ENCODE data around the gene POU6F2. TPM values are rescaled to one million over a fixed set of nuclear protein-coding genes. Genes with fewer than 3 reads are reported as not detected.
"Not testable (repeated sequence)": the region's sequence is repeated elsewhere in the genome, so short reads cannot be mapped to it uniquely, and the experiment has no call there.

POU6F2 gene
- total RNA-seq, 4 donors from 2014 or later, result not detected

DNA sequence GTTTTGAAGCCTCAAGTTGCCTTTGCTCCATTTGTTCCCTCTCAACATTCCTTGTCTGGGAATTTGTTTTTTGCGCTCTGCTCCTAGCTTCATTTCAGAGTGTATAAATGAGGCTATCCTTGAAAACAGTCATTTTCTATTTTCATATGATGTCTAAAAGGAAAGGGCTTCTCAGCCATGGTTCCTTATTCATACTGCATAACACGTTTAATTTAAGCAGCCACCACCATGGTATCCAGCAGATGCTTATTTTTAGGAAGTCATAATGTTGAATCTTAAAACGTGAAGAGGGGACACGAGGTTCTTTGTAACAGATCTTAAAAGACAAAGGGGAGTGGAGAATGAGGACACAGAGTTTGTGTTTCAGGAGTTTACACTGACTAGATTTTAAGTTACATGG lies 14.5 kb downstream of the POU6F2 start:
- H3K36me3 ChIP-seq, result no peaks in the 10 kb centered on the region
- H3K9me3 ChIP-seq, result no peaks in the 10 kb centered on the region
- no peak for TF ChIP-seq POLR2A (IDR thresholded peaks at IDR 0.05)
- TF ChIP-seq, protein P1, sequence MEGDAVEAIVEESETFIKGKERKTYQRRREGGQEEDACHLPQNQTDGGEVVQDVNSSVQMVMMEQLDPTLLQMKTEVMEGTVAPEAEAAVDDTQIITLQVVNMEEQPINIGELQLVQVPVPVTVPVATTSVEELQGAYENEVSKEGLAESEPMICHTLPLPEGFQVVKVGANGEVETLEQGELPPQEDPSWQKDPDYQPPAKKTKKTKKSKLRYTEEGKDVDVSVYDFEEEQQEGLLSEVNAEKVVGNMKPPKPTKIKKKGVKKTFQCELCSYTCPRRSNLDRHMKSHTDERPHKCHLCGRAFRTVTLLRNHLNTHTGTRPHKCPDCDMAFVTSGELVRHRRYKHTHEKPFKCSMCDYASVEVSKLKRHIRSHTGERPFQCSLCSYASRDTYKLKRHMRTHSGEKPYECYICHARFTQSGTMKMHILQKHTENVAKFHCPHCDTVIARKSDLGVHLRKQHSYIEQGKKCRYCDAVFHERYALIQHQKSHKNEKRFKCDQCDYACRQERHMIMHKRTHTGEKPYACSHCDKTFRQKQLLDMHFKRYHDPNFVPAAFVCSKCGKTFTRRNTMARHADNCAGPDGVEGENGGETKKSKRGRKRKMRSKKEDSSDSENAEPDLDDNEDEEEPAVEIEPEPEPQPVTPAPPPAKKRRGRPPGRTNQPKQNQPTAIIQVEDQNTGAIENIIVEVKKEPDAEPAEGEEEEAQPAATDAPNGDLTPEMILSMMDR (IDR thresholded peaks at IDR 0.05), result no peak
- no peak for TF ChIP-seq EP300 (IDR thresholded peaks at IDR 0.05)
- no peak for TF ChIP-seq POLR2AphosphoS5 (IDR thresholded peaks at IDR 0.05)
- H3K27me3 ChIP-seq, result no peaks in the 10 kb centered on the region
- no peak overlapping the region for H3K4me3 ChIP-seq
- H3K4me1 ChIP-seq, result no peaks in the 10 kb centered on the region
- WGBS, result 69% methylated on average over 4 of the region's 4 CpGs
- no peak for DNase-seq (ENCODE audit: low spot score in 2 of 2)
- no peak overlapping the region for H3K27ac ChIP-seq

DNA sequence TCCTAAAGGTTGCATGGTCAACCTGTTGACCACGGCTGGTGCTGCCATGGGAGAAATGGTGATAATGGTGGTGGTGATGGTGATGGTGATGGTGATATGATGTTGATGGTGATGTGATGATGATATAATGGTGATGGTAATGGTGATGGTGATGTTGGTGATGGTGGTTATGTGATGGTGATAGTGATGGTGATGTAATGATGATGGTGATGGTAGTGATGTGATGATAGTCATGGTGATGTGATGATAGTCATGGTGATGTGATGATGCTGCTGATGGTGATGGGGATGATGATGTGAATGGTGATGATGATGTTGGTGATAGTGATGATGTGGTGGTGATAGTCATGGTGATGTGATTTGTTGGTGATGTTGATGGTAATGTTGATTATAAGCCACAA lies 23.9 kb downstream of the POU6F2 start:
- Histone ChIP-seq H3K36me3 (no peaks in the 10 kb centered on the region), H3K4me3 (no peak overlapping the region), H3K4me1 (no peaks in the 10 kb centered on the region), H3K27me3 (no peaks in the 10 kb centered on the region), H3K27ac (no peak overlapping the region), H3K9me3 (no peaks in the 10 kb centered on the region)
- DNase-seq (ENCODE audit: low spot score in 2 of 2), result no peak
- 84% methylated on average over 1 of the region's 1 CpG for WGBS
- TF ChIP-seq POLR2A (IDR thresholded peaks at IDR 0.05), result no peak
- no peak for TF ChIP-seq POLR2AphosphoS5 (IDR thresholded peaks at IDR 0.05)
- no peak for TF ChIP-seq EP300 (IDR thresholded peaks at IDR 0.05)
- TF ChIP-seq, protein P1 (IDR thresholded peaks at IDR 0.05), result no peak

DNA sequence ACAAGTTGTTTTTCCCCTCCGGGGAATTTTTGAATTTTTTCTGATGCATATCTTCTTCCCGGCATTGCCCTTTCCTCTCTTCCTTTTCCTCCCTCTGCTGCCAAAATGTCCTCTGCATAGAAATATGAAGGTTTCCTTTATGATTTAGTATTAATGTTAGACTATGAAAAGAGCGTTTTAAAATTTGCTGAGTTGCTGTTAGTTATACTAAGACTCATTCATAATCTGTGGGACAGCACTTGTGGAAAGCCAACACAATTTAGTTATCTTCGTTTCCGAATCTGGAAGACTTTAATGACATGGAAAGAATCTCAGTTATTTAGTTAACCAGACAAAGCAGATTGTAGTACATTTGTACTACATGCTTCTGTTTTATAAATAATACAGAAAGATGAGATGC lies 25.0 kb downstream of the POU6F2 start:
- no peaks in the 10 kb centered on the region for H3K4me1 ChIP-seq
- TF ChIP-seq EP300 (IDR thresholded peaks at IDR 0.05) (no peak), POLR2A (IDR thresholded peaks at IDR 0.05) (no peak), POLR2AphosphoS5 (IDR thresholded peaks at IDR 0.05) (no peak)
- no peaks in the 10 kb centered on the region for H3K27me3 ChIP-seq
- no peak for DNase-seq (ENCODE audit: low spot score in 2 of 2)
- H3K9me3 ChIP-seq, result no peaks in the 10 kb centered on the region
- 45% methylated on average over 5 of the region's 5 CpGs for WGBS
- no peaks in the 10 kb centered on the region for H3K36me3 ChIP-seq
- no peak overlapping the region for H3K27ac ChIP-seq
- no peak overlapping the region for H3K4me3 ChIP-seq

DNA sequence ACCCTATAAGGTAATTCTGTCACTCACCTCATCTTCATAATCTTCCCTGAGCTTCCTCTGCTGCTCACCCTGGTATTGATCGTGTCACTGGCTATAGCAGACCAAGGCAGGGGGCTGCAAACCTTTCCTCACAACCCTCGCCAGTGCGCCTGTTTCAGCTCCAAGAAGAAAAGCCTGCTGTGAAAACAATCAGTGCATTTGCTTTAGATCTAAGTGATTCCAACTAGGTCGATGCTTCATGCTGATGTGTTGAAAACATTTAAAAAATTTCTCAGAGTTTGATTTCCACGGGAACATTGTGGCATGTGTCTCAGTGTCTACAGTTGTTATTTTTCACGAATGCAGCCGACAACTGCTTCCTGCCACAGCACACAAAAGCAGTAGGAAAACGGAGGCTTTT lies 27.3 kb downstream of the POU6F2 start:
- H3K9me3 ChIP-seq, result no peaks in the 10 kb centered on the region
- no peak overlapping the region for H3K4me3 ChIP-seq
- H3K27ac ChIP-seq, result no peak overlapping the region
- DNase-seq (ENCODE audit: low spot score in 2 of 2), result no peak
- H3K36me3 ChIP-seq, result no peaks in the 10 kb centered on the region
- H3K27me3 ChIP-seq, result no peaks in the 10 kb centered on the region
- TF ChIP-seq, protein P1 (IDR thresholded peaks at IDR 0.05), result no peak
- no peak for TF ChIP-seq POLR2A (IDR thresholded peaks at IDR 0.05)
- TF ChIP-seq EP300 (IDR thresholded peaks at IDR 0.05), result no peak
- no peak for TF ChIP-seq POLR2AphosphoS5 (IDR thresholded peaks at IDR 0.05)
- H3K4me1 ChIP-seq, result no peaks in the 10 kb centered on the region
- 65% methylated on average over 8 of the region's 8 CpGs for WGBS

DNA sequence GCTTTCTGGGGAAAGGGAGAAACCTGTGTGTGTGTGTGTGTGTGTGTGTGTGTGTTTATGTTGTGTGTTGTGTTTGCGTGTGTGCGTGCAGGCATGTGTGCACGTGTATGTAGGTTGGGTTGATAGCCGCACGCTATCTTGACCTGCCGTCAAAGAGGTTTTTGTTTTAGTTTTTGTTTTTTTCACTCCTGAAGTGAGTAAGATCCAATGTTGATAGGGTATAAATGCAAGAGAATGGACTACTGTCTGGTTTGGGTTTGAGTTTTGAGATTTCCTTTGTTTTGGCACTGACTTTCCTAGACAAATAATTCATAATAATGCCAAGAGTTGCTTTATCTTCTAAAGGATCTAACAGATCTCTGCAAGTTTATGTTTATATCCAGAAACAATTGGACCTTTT lies 27.8 kb downstream of the POU6F2 start:
- TF ChIP-seq EP300 (IDR thresholded peaks at IDR 0.05) (no peak), POLR2AphosphoS5 (IDR thresholded peaks at IDR 0.05) (no peak), POLR2A (IDR thresholded peaks at IDR 0.05) (no peak)
- TF ChIP-seq, protein P1 (IDR thresholded peaks at IDR 0.05), result no peak
- Histone ChIP-seq H3K27ac (no peak overlapping the region), H3K4me3 (no peak overlapping the region), H3K36me3 (no peaks in the 10 kb centered on the region), H3K4me1 (no peaks in the 10 kb centered on the region), H3K27me3 (no peaks in the 10 kb centered on the region), H3K9me3 (no peaks in the 10 kb centered on the region)
- DNase-seq (ENCODE audit: low spot score in 2 of 2), result no peak
- WGBS, result 89% methylated on average over 6 of the region's 6 CpGs

DNA sequence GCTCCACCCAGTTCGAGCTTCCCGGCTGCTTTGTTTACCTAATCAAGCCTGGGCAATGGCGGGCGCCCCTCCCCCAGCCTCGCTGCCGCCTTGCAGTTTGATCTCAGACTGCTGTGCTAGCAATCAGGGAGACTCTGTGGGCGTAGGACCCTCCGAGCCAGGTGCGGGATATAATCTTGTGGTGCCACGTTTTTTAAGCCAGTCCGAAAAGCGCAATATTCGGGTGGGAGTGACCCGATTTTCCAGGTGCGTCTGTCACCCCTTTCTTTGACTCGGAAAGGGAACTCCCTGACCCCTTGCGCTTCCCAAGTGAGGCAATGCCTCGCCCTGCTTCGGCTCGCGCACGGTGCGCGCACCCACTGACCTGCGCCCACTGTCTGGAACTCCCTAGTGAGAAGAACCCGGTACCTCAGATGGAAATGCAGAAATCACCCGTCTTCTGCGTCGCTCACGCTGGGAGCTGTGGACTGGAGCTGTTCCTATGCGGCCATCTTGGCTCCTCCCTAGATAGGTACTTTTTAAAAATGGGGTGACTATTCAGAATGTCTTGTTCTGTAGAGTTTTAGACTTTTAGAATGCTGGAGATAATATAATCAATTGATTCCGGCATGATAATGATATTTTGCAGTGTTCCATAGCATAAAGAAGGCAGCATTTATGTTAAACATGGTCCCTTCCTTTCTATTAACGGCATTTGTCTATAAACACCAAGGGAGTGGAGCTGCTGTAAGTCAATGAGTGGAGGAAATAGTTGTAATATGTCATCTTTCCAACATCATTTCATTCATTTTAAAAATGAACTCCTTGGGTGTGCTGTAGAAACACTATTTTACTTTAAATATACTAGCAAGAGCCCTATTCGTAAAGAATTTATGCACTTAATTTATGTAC lies 35.6 kb downstream of the POU6F2 start:
- H3K36me3 ChIP-seq; H3K4me1 ChIP-seq; H3K4me3 ChIP-seq; H3K27me3 ChIP-seq; DNase-seq (ENCODE audit: low spot score in 2 of 2); H3K27ac ChIP-seq; H3K9me3 ChIP-seq: not testable (repeated sequence)
- WGBS, result 90% methylated on average over 27 of the region's 34 CpGs

Data from suprapubic skin (tissue), 4 donors.